OCI-LY1 (cell line): ENCODE data around the gene ZNF212.

Experiments used
- CTCF ChIP-seq: fragments of 200-600 bp; sonication (generic), shearing (Covaris generic); IDR thresholded peaks from 2 replicates; pipeline ENCODE4 v1.5.1; 2017; ENCODE audit warnings: mild to moderate bottlenecking, antibody characterized with exemption, low read length, moderate library complexity, mixed read lengths
- EZH2 ChIP-seq: fragments of 200-600 bp; sonication (generic), shearing (Covaris generic); IDR thresholded peaks from 2 replicates; pipeline ENCODE4 v1.8.0; 2017; ENCODE audit warnings: borderline replicate concordance, mixed run types, mild to moderate bottlenecking, antibody characterized with exemption, low read length, moderate library complexity, mixed read lengths

GRCh38 chr7:149220534-149220933 lies 18.9 kb upstream of the ZNF212 start:
- TF ChIP-seq EZH2 (no peak), CTCF (no peak)
